GM13976 (cell line): ENCODE measurements around the gene TRMT11.
"Not testable (repeated sequence)": the region's sequence is repeated elsewhere in the genome, so short reads cannot be mapped to it uniquely, and the experiment has no call there.

Source experiments
- DNase-seq: peaks from one replicate; pipeline ENCODE4 v3.0.0; 2012; ENCODE audit warnings: low spot score
- CTCF ChIP-seq: IDR thresholded peaks from 2 replicates; pipeline ENCODE4 v1.5.1; 2012; ENCODE audit warnings: borderline replicate concordance, mild to moderate bottlenecking; ENCODE audit not compliant: insufficient read depth; ENCODE audit errors: extremely low read depth, missing control alignments, control extremely low read depth
- in situ Hi-C: fragments of 300-500 bp; cut with MboI; formaldehyde crosslinking; loops from one replicate; pipeline ENCODE4 v1.12.0; 2022; ENCODE audit warnings: low sequenced_read_pairs, mixed read lengths, inconsistent platforms; ENCODE audit not compliant: unreplicated experiment

Gene TRMT11

GRCh38 chr6:126020305-126021050 lies 34.1 kb downstream of the TRMT11 start:
- in situ Hi-C loops: no loop called here
- TF ChIP-seq CTCF: no peak
- DNase-seq: no peak

- in situ Hi-C loops, DNase-seq: not testable (repeated sequence)
Measured at GRCh38 chr6:126023474-126023873, 37.1 kb downstream of the TRMT11 start.

GRCh38 chr6:126026001-126026400 lies 39.7 kb downstream of the TRMT11 start:
- DNase-seq: no peak
- no peak for TF ChIP-seq CTCF
- in situ Hi-C loops: no loop called here

GRCh38 chr6:126027601-126028000 lies 41.3 kb downstream of the TRMT11 start:
- in situ Hi-C loops: no loop called here
- TF ChIP-seq CTCF: no peak
- DNase-seq: no peak

GRCh38 chr6:126030045-126030444 lies 43.7 kb downstream of the TRMT11 start:
- no peak for TF ChIP-seq CTCF
- DNase-seq: no peak
- in situ Hi-C loops: no loop called here

GRCh38 chr6:126033696-126034095 lies 47.4 kb downstream of the TRMT11 start:
- in situ Hi-C loops: no loop called here
- peak; percentile 43 for TF ChIP-seq CTCF

GRCh38 chr6:126034656-126035055 lies 48.3 kb downstream of the TRMT11 start:
- no peak for TF ChIP-seq CTCF
- in situ Hi-C loops: no loop called here
- no peak for DNase-seq

More at GRCh38 chr6:126033696-126034095, 47.4 kb downstream of the TRMT11 start:
- DNase-seq: peak; percentile 23
